Ammon's horn (tissue), 1 donor: ENCODE measurements around the gene SLC2A8.

Experiments
- DNase-seq: peaks from one replicate; pipeline ENCODE4 v3.0.0-alpha.2; 2016; ENCODE audit warnings: low spot score

The SLC2A8 gene

DNA sequence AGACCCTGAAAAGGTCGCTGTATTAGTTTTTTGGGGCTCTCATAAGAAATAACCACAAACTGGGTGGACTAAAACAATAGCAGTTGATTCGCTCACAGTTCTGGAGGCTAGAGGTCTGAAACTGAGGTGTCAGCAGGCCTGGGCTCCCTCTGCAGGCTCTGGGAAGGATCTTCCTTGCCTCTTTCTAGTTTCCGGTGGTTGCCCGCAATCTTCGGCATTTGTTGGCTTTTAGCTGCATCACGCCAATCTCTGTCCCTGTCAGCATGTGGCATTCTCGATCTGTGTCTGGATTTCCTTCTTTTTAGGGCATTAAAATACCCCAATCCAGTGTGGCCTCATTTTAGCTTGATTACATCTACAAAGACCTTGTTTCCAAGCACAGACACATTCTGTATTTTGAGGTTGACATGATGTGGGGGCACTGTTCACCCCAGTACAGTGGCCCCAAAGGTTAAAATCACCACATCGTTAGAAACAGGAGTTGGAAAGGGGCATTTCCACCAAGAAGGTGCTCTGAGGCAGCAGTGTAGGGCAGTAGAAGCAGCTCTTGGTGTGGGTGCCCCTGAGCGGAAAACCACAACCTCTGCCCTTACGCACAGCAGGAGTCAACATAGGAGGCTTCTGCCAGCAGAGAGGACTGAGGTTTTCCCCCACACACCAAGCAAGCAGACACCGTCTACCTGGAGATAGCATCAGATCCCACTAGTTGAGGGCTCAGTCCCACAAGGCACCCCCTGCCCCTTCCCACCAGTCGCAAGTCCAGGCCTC is 40.7 kb downstream of the SLC2A8 start:
- no peak for DNase-seq

DNA sequence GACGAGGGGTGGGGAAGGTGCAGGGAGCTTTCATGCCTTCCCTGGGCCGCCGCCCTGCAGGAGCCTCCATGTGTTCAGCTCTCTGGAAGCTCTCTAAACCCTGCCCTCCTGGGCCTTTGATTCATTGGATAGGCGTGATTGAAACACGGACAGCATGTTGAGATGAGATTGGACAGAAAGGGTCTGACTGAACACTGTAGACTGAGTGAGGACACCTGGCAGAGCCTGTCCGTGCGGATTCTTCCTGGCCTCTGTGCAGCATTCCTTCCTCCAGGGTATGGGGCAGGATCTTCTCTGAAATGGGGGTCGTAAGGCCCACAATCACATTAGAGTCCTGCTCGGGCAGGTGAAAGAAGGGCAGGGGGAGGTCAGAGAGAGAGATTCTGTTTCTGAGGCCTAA is 41.4 kb downstream of the SLC2A8 start:
- no peak for DNase-seq

DNA sequence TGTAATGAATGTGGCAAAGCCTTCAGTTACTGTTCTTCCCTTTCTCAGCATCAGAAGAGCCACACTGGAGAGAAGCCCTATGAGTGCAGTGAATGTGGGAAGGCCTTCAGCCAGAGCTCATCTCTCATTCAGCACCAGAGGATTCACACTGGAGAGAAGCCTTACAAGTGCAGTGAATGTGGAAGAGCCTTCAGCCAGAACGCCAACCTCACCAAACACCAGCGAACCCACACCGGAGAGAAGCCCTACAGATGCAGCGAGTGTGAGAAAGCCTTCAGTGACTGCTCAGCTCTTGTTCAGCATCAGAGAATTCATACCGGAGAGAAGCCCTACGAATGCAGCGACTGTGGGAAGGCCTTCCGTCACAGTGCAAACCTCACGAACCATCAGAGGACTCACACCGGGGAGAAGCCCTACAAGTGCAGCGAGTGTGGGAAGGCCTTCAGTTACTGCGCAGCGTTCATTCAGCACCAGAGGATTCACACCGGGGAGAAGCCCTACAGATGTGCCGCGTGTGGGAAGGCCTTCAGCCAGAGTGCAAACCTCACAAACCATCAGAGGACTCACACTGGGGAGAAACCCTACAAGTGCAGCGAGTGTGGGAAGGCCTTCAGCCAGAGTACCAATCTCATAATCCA is 47.4 kb downstream of the SLC2A8 start:
- no peak for DNase-seq

DNA sequence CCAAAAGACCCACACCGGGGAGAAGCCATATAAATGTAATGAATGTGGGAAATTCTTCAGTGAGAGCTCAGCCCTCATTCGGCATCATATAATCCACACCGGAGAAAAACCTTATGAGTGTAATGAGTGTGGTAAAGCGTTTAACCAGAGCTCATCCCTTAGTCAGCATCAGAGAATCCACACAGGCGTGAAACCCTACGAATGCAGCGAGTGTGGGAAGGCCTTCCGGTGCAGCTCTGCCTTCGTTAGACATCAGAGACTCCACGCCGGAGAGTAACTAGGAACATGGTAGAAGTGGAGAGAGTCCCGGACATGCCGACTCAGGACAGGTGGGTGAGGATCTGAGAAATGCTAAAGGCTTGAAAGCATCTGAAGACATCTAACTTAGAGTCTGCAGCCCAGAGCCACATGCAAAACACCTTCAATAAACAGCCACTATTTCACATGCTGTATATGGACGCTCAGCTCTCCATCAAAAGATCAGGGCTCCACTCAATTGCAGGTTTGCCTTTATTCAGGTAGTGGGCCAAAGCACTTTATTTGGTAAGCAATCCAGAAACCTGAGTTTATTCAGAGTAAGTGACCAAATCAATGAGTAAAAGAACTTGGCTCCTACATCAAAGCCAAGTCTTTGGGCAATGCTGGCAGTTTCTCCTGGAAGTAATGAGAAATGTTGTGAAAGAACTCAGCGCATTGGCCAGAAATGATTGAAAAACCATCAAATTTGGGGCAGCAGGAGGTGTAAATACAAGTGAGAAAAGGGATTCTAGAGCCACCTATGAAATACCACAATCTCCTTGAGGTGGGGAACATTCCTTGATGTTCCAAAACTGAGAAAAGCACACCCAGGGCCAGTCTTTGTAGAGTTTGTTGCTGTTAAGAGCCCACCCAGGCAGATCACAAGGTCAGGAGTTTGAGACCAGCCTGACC is 48.2 kb downstream of the SLC2A8 start:
- DNase-seq: no peak

DNA sequence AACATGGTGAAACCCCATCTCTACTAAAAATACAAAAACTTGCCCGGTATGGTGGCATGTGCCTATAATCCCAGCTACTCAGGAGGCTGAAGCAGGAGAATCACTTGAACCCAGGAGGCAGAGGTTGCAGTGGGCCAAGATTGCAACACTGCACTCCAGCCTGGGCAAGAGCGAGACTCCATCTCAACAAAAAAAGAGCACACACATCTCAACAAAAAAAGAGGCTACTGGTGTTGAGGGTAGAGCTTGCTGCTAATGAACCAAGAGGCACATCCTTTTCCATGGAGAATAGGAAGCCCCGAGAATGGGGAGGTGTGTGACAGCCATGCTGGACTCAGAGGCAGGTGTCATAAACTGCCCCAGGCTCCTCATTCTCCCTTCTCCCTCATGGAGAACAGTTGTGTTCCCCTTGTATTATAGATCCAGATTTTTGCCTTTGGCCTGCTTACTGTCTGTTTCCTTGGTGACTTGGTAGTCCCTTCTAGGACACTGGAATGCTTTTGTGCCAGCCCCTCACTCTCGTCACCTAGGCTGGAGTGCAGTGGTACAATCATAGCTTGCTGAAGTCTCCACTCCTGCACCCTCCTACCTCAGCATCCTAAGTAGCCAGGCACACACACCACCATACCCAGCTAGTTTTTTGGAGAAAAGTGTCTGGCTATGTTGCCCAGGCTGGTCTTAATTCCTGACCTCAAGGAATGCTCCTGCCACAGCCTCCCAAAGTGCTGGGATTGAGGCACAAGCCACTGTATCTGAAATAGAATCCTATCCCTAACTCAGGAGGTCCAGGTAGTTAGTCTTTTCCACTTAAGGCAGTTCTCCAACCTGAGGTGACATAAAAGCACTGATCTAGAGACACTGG is 49.1 kb downstream of the SLC2A8 start:
- no peak for DNase-seq

DNA sequence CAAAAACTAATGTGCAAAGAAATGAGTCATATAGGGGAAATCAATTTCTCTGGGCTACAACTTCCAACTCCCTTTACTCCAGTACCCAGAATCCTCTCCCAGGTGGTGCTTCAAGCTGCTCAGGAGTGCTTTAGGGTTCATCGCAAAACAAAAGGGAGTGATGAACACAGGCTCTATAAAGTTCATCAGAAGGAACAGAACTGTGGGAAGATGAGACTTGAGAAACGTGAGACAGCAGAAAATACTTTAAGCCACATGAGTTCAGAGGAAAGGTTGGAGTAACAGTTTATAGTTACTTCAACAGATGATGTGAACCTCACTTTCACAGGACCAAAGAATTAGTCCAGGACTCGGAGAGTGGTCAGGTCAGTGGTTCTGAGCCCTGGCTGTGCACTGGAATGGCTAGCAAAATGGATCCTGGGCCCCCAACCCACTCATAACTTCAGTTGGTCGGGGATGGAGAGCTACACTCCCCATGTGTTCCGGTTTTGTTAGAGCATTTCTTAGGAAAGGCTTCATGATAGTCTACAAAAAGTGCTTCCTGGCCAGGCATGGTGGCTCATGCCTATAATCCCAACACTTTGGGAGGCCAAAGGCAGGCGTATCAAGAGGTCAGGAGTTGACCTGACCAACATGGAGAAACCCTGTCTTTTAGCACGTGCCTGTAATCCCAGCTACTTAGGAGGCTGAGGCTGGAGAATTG is 49.9 kb downstream of the SLC2A8 start:
- no peak for DNase-seq

DNA sequence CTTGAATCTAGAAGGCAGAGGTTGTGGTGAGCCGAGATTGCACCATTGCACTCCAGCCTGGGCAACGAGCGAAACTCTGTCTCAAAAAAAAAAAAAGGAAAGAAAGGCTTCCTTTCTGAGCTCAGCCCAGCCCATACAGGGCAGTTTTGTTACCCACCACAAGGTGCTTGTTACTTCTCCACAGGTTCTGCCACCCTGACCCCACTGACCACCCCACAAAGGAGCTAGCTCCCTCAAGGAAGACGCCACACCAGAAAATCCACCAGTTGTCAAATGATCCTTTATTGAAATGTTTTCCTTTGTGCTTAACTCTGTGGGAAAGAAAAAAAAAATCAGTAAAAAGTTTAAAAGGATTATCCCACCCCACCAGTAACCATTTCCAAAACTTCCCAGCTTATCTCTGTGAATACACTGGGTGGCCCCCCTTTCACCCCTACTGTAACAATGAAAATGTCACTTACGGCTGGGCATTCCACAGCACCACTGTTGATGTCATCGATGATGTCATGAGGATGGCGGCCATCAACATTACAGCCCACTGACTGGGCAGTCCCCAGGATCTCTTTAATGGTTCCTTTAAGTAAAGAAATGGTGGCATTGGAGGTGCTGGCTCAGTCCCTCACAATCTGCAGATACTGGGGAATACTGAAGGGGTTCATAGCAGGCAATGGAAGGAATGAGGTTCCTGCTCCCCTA is 50.6 kb downstream of the SLC2A8 start:
- DNase-seq: no peak

DNA sequence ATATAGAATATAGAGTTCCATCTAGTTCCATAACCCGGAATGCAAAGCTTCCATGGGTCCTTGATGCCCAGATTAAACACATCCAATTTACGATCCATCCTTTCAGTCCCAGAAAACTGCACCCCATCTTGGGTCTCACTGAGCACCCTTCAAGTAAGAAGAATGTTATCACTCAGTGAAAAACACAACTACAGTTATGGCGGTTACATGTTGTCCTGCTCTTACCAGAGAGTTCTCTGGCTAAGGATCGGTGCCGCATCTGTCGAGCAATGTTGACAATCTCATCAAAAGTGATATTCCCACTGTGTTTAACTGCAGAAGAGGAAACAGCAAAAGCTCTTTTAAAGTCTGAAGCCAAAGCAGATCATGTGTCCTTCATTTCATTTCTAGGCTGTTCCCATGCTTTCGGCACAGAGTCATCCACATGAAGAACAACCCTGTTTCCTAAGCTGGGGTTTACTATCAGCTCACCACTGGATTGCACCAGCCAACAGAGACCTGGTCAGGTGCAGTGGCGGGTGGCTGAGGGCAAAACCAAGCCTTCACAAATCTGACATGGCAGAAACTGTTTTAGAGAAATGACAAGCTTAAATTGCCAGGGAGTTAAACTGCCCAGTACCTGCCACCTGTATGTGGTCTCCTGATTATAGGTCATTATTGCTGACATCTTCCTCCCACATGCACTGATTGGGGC is 51.3 kb downstream of the SLC2A8 start:
- DNase-seq: no peak

DNA sequence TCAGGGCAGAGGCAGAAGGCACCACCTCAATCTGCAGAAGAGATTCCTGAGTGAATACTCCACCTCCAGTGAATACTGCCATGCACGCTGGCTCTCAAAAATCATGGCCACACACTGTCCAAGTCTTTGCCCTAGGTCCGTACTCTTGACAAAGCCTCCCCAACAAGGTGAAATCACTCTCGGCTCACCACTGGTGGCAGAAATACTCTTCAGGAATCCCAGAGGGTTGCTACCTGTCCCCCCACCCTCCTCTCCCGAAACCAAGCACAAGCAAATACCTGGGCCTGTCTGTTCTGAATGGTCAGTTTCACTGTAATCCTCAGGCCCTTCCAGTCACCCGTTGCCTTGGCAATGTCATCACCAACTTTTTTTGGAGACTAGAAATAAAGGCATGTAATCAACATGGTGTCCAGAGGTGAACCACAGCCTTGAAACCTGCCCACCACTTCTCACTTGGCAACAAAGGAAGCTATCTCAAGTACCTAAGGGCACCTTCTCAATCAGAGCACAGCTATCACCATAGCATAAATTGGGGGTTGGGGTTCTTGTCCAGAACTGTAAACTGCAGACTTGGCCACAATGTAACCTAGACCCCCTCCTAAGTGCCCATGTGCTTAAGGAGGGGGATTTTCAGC is 52.5 kb downstream of the SLC2A8 start:
- no peak for DNase-seq

DNA sequence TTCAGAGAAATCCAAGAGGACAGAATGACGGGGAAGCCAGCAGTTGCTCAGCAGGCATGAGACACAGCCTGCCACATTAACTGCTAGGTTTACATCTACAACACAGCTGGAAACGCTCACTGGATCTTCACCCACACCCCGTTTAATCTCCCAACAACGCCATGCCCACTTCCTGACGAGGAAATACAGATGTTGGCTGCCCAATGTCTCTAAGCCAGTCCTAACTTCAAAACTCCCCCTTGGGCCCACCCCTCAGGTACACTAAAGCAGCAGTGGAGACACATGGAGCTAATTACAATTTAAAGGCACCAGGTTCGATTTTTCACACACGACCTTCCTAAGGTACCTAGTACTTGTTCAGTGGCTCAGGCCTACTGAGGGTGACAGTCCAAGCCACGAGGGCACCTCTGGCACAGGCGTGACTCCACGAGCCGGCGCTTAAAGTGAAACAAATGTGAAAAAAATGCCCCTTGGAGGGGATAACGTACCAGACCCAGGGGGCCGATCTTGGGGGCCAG is 53.3 kb downstream of the SLC2A8 start:
- DNase-seq: no peak

DNA sequence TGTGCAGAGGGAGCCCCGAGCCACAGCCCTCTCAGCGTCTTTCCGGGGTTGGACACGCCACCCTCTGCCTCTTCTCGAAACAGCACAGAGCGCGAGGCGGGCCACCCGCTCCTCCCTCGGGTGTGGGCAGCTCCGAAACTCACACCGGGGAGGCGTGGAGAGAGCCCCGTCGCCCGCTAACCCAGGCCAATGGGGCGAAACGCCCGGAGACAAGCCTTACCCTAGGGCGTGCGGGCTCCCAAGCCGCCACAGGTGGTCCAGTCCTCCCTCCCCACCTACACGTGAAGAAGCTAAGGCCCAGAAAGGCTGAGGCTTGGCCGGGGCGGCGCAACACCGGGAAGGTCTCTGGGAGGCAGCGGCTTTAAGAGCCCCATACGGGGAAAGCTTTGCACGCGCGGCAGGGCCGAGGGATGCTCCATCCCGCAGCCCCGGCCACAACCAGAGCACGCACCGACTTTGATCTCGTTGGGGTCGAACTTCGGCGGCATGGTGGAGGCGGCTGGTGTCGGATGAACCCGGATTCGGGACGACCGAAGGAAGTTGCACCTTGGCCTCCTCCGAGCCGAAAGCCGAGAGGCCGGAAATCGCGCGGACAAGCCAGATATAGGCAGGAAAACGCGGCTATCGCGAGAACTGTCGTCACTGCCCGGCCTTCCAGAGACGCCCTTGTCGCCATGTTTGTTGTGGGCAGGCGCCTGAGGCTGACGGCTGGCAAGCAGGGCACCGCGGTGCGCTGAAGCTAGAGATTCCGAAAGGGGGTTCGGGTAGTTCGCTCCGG is 54.0 kb downstream of the SLC2A8 start, which contains the start of the genes LRSAM1 and RPL12:
TSS of gene LRSAM1 (plus strand) at position 681 of the 778 bp plus-strand sequence. CDS start 3,018 bp downstream, outside the sequence.
TSS of gene RPL12 (minus strand) at position 577 of the 778 bp plus-strand sequence. CDS start at position 488, 89 bp downstream.
- DNase-seq: peak; percentile 97

DNA sequence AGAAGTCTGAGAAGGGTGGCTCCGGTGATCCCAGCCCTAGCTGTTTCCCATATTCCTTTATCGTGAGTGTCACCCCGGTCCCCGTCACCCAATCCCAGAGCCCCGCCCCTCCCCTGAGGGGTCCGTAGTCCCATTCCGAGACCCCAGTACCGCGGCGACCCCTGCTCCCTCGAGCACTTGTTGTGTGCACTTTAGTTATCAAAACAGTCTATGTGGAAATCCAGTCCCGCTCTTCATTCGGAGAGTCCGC is 54.6 kb downstream of the SLC2A8 start:
- DNase-seq: no peak

DNA sequence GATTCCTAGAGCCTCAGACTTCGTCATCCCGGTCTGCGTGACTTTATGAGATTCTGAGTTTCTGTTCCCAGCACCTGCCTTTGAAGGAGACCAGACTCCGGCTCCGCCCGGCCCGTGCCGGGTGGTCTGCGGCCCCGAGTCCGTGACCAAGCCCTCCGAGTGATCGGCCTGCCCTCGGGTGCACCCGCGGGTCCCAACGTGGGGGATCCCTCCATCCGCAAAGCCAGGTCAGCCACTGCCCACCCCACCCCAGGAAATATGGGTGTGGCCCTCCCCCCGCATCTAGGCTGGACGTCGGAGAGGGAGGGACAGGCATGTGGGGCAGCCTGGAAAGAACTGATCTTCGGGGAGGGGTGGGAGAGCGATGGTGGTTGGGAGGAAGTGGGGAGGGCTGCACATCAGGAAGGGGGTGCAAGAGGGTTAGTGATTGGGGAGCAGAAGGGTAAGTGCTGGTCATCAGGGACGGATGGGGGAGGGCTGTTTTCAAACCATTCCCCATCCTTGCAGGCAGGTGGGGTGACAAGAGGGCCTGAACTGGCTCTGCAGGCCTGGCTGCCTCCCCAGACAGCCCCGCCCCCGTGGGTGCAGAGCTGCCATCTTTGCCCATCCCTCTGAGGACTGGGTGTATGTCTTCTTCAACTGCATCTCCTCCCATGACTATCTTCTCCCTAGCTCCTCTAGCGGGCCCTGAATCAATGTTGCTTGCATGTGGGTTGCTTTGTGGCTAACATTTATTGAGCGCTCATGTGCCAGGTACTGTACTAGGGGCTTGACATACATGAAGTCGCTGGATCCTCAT is 55.1 kb downstream of the SLC2A8 start:
- DNase-seq: peak; percentile 49

DNA sequence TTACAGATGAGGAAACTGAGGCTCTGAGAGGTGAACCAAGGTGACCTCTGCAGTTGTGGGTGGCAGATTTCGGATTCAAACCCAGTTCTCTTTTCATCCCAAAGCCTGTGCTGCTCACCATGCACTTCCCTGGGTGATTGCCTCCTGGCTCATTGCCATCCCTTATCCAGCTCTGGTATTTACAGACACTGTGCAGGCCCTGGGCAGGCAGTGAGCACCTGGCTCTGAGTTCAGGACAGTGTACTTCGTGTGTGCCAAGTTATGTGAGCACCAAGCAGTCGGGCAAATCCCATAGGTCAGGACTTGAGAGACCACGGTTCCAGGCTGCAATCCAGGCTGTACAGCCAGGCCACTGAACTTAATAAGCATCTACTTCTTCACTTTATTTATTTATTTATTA is 55.7 kb downstream of the SLC2A8 start:
- peak; percentile 19 for DNase-seq

DNA sequence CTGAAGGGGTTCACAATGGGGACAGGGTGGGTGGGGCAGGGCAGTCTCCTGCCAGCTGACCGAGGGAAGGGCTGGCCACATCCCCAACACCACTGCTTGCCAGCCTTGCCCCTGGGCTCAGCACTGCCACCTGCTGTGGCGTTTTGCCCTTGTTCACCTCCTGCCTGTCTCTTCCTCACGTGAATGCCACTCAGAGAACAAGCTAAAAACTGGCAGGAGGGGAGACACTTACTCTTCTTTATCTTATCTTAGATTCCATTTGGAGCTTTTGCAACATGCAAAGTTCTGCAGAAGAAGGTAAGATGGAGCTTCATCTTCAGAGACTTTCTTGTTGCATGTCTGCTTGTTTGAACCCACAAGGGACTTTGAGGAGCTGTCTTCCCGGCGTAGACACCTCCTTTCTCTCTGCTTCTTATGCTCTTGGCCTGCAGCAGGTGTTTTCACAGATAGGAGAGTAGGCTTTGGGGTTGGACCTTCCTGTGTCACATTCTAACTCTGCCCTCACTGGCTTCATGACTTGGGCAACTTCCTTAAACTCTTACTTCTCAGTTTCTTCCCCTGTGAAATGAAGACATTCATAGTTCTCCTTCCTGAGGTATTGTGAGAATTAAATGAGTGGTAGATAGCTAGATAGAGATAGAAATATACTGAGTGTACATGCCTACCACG is 58.5 kb downstream of the SLC2A8 start:
- peak; percentile 43 for DNase-seq

DNA sequence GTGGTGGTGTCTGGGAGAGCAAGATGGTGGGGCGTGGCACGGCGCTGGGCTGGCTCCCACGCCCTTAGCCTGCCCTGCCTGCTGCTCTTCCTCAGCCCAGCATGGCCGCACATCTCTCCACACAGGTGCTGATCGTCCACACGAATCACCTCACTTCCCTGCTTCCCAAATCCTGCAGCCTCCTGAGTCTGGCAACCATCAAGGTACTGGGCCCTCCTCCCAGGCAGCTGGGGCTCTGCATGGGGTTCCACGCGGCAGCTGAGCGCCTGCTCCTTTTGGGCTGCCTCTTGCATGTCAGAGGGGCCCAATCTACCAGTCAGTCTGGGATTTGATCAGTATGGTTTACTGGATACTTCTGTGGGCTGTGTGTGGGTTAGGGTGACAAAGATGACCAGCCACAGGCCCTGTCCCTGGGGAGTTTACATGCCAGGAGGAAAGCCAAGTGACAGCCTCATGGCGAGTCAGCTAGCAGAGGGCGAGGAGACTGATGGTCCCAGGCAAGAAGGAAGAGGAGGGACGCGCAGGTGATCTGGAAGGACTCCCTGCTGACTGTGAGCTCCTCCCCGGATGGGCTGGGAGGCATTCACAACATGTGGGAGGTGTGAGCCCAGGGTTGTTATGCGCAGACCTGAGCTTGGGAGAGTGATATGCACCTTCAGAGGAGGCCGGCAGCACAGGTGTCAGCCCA is 60.4 kb downstream of the SLC2A8 start:
- no peak for DNase-seq
